DMS153 treated with DMSO at 0.1 percent for 48 hours (cell line): ENCODE data around the gene TBCEL.

Experiments
- DNase-seq: peaks from one replicate; lab custom pipeline; 2025; ENCODE audit not compliant: unreplicated experiment; lab: John Stamatoyannopoulos, UW

The TBCEL gene

DNA sequence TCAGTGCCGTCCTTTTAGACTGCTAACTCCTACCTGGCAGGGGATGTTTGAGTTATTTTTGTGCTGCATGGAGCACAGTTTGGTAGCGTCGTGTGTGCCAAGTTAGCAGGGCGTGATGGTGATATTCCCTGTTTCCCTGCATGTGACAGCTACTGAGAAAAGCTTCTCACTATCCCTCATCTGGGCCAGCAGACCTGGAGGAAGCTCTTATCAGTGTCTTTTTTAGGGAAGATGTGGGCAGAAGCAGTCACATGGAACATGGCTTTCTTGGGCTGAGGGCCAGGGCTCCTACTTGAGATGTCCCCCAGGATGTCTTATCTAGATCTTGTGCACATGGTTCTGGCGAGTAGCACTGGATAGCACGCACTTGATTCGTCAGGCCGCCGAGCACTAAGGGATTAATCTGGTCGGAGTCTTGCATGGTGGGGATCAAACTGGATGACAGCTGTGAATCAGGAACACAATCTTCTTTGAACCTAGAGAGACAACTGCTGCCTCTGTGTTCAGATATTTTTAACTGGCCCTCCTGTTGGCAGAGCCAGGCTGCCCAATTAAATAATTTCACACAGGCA lies 110.9 kb downstream of the TBCEL start:
- no peak for DNase-seq

DNA sequence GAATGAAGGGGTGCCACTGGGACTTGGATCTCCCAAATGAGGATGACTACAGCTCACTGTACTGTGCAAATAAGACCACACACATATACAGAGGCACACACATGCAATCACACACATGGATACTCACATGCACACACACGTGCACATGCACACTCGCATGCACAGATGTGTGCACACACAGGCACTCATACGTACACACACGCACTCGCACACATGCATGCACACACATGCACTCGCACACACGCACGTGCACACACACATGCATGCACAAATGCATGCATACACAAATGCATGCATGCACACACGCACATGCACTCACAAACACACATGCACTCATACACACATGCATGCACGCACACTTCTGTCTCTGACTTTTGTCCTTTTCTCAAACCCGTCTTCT lies 113.1 kb downstream of the TBCEL start:
- no peak for DNase-seq

DNA sequence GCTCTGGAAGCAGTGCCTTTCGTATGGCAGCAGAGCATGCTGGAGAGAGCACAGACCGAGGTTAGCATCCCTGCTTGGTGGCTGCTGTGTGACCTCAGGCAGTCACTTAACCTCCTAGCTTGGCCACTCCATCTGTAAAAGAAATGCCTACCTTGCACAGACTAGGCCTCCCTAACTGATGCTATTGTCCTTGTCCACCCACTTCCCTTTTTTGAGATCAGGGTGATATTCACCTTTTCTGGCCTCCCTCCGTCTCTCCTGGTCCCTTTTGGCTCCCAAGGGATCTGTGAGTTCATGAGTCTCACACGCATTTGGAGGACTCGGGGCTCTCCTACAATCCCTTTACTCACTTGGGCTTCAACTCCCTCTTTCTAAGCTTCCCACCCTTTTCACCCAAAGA lies 114.4 kb downstream of the TBCEL start:
- DNase-seq: no peak

DNA sequence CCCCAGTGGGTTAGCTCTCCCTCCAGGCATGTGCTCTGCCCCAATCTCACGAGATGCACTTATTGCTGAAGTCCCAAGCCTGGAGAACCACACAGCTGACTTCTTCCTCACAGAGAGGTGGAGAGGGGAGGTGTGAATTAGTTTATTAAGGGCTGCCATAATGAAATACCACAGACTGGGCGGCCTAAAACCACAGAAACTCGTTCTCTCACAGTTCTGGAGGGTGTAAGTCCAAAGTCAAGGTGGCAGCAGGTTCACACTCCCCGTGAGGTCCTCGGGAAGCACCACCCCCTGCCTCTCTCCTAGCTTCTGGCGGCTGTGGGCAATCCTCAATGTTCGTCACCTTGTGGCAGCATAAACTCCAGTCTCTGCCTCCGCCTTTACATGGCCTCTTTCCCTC lies 116.5 kb downstream of the TBCEL start:
- DNase-seq: no peak
